NCI-H69 (cell line): ENCODE measurements around the gene BACH2.
"Not testable (repeated sequence)": the region's sequence is repeated elsewhere in the genome, so short reads cannot be mapped to it uniquely, and the experiment has no call there.

ENCODE experiments used
- DNase-seq: peaks from one replicate; lab custom pipeline; 2025; lab: John Stamatoyannopoulos, UW

Gene BACH2

DNA sequence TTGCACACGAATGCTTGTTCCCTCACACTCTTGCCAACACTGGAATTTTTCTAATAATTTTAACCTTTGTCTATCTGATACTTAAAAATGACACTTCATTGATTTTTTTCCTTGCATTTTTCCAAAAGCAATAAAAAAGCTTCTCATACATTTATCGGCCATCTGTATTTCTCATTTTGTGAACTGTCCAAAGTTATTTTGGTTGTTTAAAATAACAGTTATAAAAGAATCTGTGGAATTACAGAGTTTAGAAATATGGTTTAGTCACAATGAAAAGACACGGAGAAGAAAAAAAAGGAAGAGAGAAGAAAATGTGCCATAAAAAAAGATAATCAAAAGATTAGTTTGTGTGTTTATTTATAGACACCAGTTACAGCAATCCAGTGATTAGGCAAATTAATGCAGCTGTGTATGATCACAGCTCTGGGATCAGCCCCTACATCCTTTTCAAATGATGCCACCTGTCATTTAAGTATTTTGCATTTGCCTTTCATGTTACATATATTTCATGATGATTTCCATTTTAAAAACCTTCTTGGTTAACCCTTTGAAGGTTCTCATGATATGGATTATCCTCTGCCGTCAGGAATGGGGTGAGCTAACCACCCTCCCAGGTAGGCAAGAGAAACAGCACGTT, 171.7 kb downstream of the BACH2 start:
- no peak for DNase-seq

DNA sequence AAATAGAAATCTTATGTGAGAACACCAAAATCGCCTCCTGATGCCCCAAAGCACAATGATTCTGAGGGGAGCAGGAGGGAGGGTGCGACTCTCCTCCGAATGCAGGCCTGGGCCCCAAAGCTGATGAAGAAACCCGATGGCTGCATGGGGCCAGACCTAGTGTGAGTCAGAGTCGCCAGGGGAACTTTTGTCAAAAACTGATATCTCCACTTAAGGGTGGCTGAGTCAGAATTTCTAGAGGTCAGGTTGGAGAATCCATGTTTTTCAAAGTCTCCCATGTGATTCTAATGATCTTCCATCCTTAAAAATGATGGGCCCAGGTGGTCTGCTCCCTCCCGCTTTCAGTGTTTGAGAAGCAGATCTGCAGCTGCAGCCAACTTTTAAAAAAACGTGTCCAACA, 172.8 kb downstream of the BACH2 start:
- no peak for DNase-seq

DNA sequence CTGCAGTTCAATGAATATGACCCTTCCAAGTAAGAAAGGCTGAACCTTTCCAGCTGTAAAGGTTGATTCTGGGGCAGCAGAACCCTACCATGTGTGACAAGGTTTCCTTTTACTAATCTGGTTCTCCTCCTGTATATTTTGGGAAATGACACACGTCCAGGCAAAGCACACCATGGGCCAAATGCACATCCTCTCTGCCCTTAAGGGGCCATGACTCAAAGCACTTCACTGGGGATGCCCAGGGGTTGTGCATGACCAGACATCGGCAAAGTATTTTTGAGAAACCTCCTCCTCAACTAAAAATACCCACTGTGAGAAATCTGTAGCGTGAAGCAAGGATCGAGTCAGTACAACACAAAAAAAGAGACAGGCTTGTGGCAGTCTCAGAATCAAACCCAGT, 174.7 kb downstream of the BACH2 start:
- DNase-seq: no peak

DNA sequence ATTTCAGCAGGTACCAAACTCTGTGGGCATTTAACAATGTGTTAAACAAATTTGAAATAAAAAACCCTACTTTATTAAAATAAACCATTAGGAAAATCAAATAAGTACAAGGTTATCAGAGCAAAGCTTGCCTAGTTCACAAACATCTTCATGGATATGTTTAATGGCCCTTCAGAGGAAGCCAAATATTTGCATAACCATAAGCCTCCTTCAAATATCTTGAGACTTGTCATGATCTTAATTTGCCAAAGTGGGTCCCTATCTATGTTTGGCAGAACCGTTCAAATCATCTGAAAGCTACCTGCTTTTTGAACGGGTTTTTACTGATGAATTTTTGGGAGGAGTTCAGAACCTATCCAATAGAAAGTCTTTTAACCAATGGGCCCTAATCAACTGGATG, 176.3 kb downstream of the BACH2 start:
- no peak for DNase-seq

DNA sequence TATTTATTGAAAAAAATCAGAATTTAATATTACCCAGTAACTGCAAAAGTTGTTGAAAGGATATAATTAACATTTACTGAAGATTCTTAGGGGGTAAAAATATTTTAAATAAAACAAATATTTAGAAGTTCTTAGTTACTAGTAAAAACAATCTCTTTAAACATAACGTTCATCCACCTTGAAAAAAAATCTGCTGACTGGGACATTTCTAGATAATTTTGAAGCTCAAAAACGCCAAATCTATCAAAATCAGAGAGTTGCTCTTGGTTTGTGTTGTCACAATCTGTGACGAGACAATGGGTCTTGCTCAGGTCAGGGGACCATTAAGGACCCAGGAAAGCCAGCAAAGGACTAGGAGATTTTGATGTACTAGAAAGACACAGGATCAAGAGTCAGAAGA, 177.0 kb downstream of the BACH2 start:
- DNase-seq: no peak

DNA sequence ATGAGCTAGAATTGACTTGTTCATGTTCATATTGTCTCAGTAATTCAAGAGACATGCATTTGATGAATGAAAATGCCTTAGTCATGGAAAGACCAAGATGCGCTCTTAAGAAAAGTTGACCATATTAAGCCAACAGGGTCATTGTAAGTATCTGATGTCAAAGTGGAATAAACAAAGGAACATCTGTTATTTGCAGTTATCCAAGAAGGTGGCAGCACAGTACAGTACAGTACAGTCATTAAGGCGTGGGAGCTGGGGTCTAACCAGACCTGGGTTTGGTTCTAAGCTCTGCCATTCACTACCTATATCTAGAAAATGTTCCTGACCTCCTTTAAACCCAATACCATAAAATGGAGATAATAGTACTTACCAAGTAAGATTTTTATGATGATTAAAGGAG, 178.1 kb downstream of the BACH2 start:
- DNase-seq: no peak

DNA sequence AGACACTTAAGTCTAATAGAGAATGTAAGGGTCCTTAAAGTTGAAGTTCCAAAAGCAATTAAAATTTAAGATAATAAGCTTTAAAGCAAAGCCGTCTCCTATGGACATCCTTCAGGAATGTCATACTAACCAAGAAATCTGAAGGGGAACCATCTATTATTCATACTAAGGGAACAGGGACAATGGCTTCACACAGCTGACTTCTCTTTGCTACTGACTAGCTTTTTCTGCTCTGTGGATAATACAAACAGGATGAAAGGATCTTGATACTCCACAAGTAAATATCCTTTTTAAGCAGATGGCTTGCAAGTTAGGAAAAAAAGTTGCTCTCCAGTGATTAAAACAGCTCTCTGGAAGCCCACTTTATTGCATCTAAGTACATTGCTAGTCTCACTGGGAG, 178.6 kb downstream of the BACH2 start:
- no peak for DNase-seq

DNA sequence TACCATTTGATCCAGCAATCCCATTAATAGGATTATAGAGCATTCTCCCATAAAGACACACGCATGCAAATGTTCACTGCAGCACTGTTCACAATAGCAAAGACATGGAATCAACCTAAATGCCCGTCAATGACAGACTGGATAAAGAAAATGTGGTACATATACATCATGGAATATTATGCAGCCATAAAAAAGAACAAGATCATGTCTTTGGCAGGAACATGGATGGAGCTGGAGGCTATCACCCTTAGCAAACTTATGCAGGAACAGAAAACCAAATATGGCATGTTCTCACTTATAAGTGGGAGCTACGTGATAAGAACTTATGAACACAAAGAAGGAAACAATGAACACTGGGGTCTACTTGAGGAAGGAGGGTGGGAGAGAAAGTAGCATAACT, 180.5 kb downstream of the BACH2 start:
- DNase-seq: not testable (repeated sequence)

DNA sequence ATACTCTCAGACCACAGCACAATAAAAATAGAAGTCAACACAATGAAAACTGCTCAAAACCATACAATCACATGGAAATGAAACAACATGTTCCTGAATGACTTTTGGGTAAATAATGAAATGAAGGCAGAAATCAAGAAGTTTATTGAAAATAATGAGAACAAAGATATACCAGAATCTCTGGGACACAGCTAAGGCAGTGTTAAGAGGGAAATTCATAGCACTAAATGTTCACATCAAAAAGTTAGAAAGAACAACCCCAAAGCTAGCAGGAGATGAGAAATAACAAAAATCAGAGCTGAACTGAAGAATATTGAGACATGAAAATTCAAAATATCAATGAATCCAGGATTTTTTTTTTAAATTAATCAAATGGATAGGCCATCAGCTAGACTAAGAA, 183.3 kb downstream of the BACH2 start:
- DNase-seq: no peak

DNA sequence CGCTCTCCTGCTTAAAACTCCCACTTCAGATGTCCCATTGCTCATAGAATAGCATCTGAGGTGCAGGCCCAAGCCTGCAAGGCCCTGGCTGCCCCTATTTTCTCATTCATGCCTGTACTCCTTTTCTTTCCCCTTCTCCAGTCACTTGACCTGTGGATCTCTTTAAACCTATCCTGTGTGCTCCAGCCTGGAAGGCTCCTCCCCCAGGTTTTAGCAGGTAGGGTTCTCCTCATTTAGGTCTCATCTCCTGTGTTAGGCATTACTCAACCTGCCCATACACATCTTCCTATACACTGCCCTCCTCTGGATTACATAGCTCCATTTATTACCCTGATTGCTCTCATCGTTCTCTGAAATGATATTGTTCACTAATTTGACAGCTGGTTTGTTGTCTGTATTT, 185.3 kb downstream of the BACH2 start:
- DNase-seq: no peak

DNA sequence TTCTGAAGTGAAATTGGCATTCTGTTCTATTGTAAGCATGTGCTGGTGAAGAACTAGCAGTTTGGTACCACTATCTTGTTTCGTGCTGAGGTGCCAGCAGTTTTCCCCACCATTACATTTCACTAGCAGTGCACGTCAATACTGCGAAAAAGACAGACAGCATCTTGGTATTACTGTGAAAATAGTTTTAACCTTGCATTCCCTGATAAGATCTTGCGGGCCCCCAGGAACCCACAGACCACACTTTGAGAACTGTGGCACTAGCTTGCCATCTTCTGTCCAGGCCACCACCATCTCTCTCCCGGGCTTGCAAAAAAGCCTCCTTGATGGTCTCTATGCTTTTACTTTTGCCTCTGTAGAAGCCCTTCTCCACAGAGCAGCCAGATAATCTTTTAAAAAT, 185.7 kb downstream of the BACH2 start:
- DNase-seq: no peak

DNA sequence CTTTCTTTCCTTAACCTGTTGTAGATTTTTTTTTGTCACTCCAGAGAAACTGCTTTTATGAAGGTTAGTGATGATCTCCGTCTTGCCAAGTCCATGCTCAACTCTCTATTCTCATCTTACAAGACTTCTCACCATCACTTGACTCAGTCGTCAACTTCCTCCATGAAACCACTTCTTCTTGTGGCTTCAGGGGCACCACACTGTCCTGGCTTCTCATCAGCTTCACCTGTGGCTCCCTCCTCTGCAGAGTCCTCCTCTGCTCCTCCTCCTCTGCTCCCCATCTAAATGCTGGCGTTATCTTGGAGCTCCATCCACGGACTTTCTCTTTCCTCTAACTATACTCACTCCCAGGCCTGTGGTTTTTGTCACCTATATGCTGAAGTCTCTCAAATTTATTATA, 187.5 kb downstream of the BACH2 start:
- no peak for DNase-seq

DNA sequence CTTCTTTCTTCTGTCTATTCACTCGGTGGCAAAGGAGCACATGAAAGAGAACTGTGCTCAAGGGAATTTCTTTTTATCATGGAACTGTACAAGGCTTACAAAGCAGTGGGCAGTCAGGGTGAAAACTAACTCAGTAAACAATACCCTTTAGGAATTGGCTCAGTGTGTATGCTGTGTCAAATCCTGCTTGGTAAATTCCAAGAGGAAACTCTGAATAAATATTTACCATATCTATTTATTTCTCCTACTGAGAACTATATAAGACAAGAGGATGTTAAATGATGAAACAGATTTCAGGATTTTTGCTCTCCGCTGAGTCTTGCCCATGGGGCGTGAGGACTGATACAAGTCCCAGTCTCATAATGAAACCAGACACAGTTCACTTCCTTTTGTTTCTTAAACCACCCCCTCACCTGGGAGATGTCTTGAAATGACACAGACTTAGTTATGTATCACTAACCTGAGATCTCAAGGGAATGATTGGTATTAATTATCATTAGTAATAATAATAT, 188.8 kb downstream of the BACH2 start:
- DNase-seq: no peak

DNA sequence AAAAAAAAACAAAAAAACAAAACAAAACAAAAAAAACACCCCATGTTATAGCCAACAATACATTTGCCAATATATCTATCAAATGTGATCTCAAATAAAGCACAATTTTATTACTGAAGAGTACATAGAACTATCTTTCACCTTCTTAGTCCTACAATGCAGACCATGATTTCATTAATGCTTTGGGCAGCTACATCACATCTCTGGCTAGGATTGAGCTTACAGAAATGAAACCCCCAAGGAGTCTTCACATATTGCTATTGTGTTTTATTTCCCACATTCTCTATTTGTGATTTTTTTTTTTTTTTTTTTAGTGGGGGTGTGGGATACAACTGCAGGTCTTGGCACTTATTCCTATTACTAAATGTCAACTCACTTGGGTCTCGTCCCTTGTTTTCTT, 189.3 kb downstream of the BACH2 start:
- no peak for DNase-seq

DNA sequence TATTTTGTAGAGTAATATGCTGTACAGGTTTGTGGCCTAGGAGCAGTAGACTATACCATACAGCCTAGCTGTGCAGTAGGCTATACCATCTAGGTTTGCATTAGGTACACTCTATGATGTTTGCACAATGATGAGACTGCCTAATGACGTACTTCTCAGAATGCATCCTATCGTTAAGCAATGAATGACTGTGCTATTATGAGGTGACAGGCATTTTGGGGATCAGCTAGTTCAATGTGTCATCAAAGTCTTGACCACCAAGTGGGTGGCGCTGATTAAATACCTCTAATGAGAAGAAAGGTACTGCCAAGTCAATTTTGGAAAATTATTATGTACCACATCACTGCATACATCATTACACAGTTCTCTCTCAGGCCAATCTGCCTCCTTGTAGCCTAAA, 190.2 kb downstream of the BACH2 start:
- no peak for DNase-seq

DNA sequence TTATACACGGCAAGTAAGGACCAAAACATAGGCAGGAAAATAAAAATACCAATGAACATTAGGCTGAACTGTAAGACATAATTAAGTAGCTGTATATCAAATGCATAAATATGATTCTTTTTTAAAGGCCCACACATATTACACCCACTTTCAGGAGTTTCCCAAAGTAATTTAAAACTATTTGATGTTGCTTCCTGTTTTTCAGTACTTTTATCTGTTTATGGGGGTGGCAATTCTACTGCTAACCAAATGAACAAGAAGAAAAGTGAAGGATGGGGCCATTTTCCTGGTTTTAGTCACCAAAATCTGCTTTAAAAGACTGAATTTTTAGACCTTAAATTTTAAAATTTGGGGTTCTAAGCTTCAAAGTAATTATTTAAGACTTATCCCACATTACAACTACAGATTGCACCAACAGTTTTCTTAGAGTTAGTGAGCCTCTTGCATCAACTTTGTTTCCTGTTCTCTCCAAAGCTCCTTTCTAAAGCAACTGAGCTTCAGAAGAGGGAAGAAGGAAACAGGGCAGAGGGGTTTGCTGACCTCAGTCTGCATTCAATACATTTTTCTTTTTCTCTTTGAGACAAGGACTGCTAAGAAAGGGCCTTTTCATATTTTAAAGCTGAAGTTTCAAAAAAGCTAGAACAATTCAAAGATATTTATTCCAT, 191.0 kb downstream of the BACH2 start:
- DNase-seq: no peak

DNA sequence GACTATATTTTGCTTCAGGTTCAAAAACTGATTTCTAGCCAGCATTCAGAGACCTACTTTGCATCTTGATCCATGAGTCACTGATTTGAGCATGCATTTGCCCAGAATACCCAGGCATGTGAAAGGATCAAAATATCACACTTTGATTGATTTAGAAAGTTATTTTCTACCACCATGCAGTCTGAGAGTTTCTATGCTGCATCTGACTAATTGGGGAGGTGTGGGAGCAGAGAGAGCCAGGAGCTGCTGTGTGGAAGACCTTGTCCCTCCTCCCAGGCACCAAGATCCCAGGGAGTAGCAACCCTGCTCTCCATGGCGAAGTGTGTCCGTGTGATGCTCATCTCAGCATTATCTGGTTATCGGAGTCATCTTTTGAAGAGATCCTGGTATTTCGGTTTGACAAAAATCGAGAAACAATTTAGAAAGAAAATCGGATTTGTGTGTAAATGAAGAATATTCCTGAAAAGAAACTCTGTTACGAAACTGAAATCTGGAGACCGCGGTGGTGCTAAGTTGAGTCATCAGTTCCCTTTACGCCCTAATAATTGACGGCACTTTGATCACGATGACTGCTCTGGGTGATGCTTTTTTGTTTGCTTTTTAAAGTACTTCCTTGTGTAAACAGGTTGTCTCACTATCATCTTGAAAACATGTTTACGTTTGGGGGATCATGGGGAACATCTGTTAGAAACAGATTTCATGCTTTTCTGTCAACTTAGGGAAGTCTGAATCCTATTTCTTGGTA, 193.4 kb downstream of the BACH2 start:
- DNase-seq: peak; percentile 26

DNA sequence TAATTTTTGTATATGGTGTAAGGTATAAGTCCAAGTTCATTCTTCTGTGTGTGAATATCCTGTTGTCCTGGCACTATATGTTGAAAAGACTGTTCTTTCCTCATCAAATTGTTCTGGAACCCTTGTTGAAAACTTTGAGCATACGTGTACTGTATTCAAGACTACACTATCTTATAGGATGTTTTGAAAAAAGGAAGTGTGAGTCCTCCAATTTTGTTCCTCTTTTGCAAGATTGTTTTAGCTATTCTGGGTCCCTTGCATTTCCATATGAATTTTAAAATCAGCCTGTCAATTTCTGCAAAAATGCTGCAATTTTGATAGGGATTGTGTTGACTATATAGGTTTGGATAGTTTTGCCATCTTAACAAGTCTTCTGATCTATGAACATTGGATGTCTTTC, 195.2 kb downstream of the BACH2 start:
- DNase-seq: no peak

DNA sequence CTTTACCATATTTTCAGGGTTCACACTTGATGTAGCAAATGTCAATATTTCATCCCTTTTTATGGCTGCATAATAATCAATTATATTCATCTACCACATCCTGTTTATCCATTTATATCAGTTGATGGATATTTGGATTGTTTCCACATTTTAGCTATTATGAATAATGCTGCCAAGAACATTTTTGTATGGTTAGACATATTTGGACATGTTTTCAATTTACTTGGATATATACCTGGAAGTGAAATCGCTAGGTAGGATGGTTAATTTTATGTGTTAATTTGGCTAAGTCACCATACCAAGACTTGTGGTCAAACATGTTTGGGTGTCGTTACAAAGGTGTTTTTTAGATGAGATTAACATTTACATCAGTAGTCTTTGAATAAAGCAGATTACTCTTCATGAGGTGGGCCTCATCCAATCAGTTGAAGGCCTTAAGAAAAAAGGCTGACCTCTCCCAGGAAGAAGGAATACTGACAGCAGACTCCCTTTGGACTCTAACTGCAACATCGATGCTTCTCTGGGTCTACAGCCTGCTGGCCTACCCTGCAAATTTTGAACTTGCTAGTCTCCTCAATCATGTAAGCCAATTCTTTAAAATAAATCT, 196.5 kb downstream of the BACH2 start:
- DNase-seq: no peak

DNA sequence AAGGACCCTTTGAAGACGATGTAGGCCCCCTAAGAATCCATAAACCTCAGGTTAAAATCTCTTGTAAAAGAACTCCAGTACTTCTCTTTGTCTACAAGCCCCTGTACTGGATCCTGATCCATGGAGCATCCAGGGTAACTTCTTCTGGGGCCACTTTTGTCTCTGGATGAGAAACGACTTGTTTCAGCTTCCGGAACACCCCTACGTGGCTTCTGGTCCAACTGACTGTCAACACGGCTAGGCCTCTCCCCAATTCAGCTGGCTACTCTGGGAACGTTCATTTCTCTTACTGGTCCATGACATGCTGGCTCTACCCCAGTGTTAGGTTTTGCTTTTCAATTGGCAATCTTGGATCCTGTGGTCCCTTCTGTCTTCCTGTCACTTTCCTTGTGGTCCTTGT, 198.0 kb downstream of the BACH2 start:
- no peak for DNase-seq

DNA sequence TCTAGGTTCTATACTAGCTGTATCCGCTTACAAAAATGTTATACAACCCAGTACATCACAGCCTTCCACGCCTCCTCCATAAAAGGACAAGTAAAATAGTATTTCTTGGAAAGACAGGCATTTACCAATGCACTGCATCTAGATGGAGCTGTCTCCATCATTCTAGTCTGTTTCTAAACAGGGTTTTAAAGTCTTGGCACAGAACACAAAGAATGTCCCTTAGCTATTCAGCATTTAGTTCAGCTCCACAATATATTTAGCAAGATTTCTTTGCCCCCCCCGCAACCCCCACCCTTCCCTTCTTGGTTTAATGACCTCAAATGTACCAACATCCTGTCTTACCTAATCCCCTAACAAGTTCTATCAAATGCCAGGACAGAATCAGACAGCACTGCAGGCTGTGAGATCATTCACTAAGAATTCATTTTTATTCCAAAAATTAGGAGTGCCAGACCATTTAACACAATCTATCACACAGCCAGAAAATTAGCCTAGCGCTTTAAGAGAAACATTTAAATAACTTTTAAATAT, 198.6 kb downstream of the BACH2 start:
- no peak for DNase-seq

DNA sequence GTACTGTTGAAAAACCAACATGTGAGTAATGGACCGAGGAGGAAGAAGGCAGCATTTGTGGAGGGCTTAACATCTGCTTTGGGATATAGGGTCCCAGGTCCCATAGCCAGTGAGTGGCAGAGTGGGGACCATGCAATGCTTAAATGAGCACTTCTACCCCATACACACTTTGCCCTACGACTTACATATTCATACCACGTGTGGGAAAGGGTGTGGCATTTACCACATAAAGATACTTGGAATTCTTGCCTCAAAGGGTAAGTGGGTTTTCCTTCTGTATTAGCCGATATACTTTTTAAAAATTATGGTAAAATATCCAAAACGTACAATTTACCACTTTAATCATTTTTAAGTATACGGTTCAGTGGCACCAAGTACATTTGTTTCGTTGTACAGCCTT, 199.3 kb downstream of the BACH2 start:
- no peak for DNase-seq

DNA sequence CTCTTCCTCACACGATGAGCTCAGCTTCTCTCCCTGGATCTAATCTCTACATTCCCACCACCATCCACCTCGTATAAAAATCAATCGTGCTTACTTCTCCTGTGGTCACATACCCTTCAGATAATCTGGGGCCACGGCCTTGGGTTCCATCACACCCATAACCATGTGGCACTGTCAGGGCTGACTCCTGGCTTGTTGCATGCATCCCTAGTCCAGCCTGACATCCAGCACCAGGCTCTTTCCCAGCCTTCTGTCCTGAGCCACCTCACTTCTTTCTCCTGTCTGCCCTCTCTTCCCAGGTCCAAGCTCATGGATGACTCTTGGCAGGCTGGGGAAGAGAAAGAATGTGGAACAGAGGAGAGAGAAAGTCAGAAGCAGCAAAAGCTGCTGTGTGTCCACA, 199.8 kb downstream of the BACH2 start:
- DNase-seq: no peak
